GOT3 (cell line): ENCODE measurements around the gene NHLRC4.
"Not testable (repeated sequence)": the region's sequence is repeated elsewhere in the genome, so short reads cannot be mapped to it uniquely, and the experiment has no call there.

Experiments
- DNase-seq: peaks from one replicate; lab custom pipeline; 2025; ENCODE audit warnings: mixed read lengths; lab: John Stamatoyannopoulos, UW

The NHLRC4 gene

DNA sequence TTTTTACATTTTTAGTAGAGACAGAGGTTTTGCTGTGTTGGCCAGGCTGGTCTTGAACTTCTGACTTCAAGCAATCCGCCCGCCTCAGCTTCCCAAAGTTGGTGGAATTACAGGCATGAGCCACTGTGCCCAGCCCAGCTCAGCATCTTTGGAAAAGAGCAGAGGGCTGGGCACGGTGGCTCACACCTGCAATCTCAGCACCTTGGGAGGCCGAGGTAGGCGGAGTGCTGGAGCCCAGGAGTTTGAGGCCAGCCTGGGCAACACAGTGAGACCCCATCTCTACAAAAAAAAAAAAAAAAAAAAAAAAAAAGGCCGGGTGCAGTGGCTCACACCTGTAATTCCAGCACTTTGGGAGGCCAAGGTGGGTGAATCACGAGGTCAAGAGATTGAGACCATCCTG lies 30.9 kb downstream of the NHLRC4 start:
- not testable (repeated sequence) for DNase-seq

DNA sequence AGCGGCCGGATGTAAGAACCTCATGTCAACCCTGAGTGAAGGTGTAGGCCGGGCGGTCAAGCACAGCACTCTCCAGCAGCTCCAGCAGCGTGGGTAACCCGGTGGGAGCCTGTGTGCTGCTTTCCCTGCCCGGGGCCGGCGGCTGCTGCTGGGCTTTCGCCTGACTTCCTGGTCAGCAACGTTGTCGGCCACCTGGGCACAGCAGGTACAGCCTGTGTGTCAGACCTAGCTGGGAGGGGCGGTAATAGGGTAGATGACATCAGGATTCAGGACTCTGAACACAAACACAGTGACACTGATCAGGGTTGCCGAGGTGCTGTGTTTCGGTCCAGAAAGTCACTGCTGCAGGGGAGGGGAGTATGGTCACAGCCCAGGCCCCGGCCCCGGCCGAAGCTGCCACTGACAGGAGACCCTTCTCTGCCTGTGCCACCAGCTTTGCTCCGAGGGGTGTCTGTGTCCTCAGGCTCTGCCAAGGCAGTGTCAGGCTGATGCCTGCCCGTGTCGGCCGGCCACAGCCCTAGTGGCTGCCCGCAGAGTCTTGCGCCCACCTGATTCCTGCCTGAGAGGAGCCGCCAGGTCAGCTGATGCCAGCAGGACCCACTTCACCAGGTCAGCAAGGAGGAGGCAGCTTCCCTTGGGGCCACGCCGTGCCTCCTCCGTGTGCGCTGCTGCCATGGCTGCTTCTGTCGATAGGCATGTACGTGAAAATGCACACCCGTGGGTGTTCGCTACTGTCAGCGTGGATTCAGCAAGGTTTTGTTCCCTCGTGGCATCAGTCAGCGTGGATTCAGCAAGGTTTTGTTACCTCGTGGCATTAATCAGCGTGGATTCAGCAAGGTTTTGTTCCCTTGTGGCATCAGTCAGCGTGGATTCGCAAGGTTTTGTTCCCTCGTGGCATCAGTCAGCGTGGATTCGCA lies 32.3 kb downstream of the NHLRC4 start:
- DNase-seq, result no peak

DNA sequence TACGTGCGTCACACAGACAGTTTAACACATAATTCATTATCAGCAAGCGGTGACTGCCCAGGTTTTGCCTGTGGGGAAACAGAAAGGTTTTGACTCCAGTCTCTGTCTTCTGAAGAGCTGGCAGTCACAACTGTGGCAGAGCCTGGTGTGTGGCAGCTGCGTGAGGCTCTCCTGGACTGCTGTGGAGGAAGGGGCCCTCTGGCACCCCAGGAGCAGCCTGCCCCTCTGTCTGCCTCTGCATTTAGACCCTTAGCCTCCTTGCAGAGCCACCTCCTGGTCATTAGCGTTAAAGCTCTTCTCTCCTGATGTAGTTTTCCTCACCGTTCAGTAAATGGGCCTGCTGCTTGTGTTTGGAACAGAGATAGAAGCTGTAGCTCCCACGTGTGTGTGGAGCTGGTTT lies 34.0 kb downstream of the NHLRC4 start:
- no peak for DNase-seq

DNA sequence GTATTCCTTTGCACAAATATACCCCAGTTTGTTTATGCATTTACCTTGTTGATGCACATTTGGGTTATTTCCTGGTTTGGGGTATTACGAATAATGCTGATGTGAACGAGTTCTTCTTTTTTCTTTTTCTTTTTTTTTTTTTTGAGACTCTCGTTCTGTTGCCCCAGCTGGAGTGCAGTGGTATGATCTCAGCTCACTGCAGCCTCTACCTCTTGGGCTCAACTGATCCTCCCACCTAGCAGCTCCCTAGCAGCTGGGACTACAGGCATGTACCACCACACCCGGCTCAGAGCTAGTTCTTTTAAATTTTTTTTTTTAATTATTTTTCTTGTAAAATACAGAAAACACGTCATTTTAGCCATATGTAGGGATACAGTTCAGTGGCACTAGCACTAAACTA lies 37.1 kb downstream of the NHLRC4 start:
- no peak for DNase-seq

DNA sequence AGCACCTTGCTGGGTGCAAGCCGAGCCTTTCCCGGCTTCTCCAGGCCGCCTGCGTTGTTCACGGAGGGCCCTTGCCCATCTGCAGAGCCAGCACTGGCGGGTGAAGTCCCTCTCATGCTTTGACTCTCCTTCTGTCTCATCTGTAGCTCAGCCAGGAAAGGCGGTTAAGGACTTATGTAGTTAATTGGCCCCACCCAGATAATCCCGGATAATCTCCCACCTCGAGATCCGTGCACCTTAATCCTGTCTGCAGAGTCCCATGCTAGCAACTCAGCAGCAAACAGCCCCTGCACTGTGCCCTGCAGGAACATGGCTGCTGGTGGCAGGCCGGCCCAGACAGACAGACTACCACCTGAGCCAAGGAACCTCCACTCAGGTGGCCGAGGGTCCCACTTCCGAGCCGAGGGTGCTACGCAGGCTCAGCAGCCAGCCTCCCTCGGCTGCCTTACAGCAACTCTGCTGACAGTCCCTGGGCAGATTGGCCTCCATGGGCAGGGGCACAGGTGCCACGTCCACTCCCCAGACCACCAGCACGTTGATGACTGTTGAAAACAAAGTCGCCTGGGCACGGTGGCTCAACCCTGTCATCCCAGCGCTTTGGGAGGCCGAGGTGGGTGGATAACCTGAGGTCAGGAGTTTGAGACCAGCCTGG lies 40.0 kb downstream of the NHLRC4 start:
- DNase-seq, result no peak

DNA sequence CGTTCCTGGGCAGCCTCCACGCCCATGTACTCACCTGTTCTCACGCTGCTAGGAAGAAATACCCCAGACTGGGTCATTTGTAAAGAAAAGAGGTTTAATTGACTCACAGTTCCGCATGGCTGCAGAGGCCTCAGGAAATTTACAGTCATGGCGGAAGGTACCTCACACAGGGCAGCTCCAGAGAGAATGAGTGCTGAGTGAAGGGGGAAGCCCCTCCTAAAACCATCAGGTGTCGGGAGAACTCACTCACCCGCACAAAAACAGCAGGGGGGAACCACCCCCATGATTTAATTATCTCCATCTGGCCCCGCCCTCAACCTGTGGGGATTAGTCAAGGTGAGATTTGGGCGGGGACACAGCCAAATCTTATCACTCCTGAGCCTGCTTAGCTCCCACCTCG lies 41.2 kb downstream of the NHLRC4 start:
- no peak for DNase-seq

DNA sequence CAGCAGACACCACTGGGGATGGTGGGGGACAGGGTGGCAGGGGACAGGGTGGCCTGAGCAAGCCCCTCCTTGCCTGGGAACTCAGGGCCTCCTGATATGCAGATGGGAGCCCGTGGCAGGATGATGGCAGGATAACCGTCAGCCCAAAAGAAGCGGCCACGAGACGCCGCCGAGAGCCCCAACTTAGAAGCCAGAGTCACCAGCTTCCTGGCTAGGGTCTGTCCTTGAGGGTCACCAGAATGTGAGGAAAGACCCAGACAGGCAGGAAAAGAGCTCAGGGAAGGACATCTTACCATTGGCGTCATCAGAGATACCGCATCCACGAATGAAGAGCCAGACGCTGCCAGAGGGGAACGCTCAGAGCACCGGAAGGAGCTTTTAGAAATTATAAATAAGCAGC lies 42.5 kb downstream of the NHLRC4 start:
- no peak for DNase-seq

DNA sequence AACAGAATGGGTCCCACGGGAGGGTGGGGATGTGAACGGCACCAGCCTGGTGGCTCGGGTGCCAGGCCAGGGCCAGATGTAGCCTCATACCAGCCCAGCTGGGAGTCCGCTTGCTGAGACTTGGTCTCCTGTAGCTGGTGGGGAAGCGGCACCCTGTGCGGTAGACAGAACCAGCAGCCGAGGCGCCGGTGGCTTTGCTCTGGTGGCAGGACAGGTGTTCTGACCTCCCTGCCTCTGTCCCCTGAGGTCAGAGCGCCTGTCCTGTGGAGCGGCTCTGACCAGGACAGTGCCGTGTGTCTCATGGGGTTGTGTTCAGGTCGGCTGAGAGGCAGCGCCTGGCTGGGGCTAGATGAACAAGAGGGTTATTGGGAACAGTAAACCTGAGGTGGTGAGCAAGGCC lies 43.2 kb downstream of the NHLRC4 start:
- no peak for DNase-seq

DNA sequence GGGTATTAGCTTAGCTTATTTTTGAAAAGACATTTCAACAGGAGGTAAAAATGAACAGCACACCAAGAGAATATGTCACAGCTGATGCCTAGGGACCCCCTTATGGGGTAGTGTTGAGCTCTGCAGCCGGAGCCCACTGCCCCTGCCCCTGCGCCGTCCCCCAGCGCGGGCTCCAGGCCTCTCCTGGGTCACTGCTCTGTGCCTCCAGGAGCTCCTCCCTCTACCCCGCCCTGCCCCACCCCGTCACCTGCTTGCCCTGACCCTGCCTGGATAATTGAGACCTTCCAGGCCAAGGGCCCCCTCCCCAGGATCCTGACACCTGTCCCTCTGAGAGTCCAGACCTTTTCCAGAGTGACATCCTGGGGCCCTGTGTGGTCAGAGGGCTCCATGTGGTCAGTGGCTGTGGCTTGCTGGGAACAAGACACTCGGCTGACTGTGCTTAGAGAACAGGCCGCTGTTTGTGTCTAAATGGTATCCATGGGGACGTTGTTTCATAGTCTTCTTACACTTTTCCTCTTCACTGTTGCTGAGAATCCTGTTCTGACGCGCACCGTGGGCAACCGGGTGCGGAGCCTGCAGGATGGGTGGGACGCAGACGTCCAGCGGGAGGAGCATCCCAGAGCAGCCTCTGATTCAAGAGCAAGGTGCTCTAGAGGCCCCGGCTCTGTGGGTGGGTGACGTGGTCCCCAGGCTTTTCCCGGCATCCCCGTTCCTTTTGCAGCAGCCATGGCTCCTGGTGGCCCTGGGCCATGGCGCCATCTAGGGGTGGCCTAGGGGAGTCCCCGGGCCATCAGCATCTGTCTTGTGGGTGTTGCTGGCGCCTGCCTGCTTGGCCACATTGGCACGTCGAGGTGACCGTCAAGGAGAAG lies 43.9 kb downstream of the NHLRC4 start:
- no peak for DNase-seq

DNA sequence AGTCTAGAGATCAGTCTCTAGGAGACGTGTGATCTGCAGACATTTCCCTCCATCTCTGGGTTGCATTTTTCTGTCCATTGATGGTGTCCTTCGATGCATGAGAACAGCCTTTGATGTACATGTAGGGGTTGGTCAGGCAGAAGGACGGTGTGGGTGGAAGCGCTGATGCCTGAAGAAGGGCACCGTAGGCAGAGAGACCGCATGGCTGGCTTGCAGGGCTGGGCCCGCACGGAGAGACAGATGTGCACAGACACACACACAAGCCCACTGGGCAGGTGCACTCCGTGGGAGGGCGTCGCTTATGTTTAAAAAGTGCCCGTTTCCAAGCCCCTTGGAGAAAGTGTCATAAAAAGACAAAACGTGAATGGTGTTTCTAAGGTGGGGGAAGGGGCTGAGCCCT lies 48.3 kb downstream of the NHLRC4 start:
- no peak for DNase-seq

DNA sequence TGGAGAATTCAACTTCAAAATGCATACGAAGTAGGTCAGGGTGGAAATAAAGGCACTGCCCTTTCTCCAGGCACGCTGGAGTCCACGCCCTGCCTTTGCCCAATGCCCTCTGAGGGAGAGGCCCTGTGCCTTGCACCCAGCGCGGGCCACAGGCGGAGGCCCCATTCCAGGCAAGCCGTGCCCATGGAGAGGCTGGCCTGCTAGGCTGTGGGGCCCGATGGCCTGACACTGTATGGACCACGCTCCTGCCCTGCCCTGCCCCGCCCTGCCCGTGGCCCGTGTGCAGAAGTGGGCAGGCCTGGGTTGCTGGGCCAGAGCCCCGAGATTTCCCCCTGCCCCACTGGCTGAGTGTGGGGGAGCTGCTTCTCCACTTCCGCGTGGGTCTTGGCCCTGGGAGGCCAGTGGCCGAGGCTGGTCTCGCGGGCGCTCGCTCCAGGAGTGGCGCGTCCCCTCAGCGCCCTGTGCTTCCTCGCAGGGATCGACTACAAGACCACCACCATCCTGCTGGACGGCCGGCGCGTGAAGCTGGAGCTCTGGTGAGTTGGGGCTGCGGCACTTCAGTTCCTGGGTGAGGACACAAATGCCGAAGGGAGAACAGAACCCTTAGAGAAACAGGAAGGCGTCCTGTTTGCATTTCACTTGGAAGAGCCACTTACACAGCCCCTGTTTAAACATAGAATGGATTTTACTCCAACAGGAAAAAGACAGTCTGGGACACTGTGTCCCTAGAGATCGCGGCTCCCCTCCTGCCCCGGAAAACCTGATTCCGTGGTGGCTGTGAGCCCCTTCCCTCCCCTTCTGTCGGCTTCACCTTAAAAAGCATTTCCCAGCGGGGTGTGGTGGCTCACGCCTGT lies 50.2 kb downstream of the NHLRC4 start:
- DNase-seq, result no peak

DNA sequence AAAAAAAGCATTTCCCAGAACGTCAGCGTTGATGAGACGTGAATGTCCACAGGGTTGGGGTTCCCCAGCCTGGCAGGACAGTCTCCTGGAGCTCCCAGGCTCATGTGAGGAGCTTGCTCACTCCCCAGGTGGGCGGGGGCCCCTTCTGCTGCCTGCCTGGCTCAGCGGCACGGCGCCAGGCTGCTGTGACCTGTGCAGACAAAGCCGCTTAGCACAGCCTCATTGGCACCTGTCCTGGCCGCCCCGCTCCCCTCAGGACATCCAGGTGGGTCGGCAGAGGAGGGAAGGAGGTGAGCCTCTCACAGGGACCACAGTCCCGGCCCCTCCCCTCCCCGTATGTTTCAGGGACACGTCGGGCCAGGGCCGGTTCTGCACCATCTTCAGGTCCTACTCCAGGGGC lies 51.0 kb downstream of the NHLRC4 start:
- DNase-seq, result no peak
